NT2/D1 (cell line): ENCODE results near the gene ANGPTL2.

ENCODE experiments used
- SUZ12 ChIP-seq: IDR thresholded peaks from 2 replicates; pipeline ENCODE4 v1.6.1; 2011; ENCODE audit not compliant: insufficient read length, insufficient read depth; ENCODE audit errors: extremely low read depth
- YY1 ChIP-seq: IDR thresholded peaks from 2 replicates; pipeline ENCODE4 v1.6.1; 2011; ENCODE audit not compliant: insufficient read length, insufficient read depth

- TF ChIP-seq YY1 (no peak), SUZ12 (no peak)
Measured at GRCh38 chr9:127077644-127077946, 44.8 kb downstream of the ANGPTL2 start.
